ENCODE data around the gene ACTA1.
"Not testable (repeated sequence)": the region's sequence is repeated elsewhere in the genome, so short reads cannot be mapped to it uniquely, and the experiment has no call there.

The ACTA1 gene

DNA sequence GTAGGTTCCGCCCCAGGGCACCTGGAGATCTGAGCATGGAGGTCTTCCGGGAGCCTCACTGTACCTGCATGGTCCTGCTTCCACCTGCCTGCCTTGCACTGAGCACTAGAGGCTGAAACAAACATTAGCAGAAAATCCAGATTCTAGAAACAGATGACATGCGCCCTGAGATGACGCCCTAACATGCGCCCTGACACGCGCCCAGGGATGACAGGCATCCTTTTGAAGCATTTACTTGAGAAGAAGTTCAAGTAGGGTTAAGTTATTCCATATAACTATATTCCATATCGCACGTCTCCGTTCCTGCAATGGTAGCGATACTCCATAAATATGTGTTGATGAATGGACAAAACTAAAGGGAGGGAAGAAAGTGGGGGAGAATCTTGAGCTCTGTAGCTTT lies 13.7 kb downstream of the ACTA1 start:
- no peak for TF ChIP-seq CTCF (conservative IDR thresholded peaks at IDR 0.05; ENCODE audit: low read depth, low read length)
- no peak overlapping the region for H3K4me3 ChIP-seq (ENCODE audit: low read length)
- DNase-seq (ENCODE audit: low read depth) = no peak

DNA sequence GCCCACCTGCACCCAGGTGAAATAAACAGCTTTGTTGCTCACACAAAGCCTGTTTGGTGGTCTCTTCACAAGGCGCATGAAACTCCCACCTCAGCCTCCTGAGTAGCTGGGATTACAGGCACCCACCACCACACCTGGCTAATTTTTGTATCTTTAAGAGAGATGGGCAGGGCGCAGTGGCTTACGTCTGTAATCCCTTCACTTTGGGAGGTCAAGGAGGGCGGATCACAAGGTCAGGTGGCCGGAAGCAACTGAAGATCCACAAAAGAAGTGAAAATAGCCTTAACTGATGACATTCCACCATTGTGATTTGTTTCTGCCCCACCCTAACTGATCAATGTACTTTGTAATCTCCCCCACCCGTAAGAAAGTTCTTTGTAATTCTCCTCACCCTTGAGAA lies 15.3 kb downstream of the ACTA1 start:
- not testable (repeated sequence) for H3K4me3 ChIP-seq (ENCODE audit: low read length); DNase-seq (ENCODE audit: low read depth)

GRCh38 chr1:229412810-229413209 lies 21.1 kb downstream of the ACTA1 start:
- DNase-seq (ENCODE audit: low read depth); H3K4me3 ChIP-seq (ENCODE audit: low read length): not testable (repeated sequence)

GRCh38 chr1:229412056-229412455 lies 21.8 kb downstream of the ACTA1 start:
- TF ChIP-seq CTCF (conservative IDR thresholded peaks at IDR 0.05; ENCODE audit: low read depth, low read length) = no peak
- no peak overlapping the region for H3K4me3 ChIP-seq (ENCODE audit: low read length)
- no peak for DNase-seq (ENCODE audit: low read depth)

DNA sequence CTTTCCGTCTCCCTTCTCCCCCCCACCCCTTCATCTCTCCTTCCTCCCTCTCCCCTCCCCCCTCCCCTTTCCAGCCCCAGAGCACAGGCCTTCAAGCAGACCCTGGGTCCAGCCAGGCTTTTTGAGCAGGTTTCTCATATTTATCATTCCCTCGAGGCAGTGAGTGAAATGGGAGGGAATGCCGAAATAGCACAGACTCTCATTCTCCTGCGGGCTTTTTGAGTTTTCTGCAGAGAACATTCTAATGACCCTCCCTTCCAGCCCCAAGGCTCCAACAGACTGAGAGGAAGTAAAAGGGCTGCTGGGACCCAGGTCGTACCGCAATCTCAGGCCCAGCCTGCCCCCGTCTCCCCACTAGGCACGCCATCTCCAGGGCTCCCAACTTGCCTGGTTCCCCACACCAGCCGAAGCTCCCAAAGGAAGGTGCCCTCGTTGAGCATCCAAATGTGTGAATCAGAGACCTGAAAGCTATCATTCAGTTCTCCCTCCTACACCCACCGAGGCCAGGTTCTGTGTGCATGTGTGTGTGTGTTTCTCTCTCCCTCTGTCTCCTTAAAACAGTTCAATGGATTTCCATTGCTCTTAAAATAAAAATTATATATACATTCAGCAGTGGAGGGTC lies 22.3 kb downstream of the ACTA1 start:
- TF ChIP-seq CTCF (conservative IDR thresholded peaks at IDR 0.05; ENCODE audit: low read depth, low read length) = no peak

GRCh38 chr1:229410692-229411433 lies 23.0 kb downstream of the ACTA1 start:
- peak; percentile 49 for DNase-seq (ENCODE audit: low read depth)
- no peak for TF ChIP-seq CTCF (conservative IDR thresholded peaks at IDR 0.05; ENCODE audit: low read depth, low read length)
- H3K4me3 ChIP-seq (ENCODE audit: low read length) = no peak overlapping the region

More for the DNA sequence above, 22.3 kb downstream of the ACTA1 start:
- no peak for DNase-seq (ENCODE audit: low read depth)
- H3K4me3 ChIP-seq (ENCODE audit: low read length) = no peak overlapping the region

DNA sequence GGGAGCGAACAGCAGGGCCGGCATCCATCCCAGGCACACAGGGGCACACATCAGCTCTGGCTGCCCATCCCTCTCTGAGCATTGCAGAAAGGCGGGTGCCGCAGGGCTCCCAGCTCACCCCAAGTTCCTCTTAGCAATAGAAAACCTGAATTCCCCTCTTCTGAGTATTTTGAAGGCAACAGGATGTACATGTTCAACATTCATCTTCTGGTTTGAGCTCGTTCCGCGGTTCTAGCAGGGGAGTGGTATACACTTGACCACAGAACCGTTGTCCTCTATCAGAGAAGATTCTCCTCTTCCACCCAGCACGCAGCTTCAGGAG lies 23.6 kb downstream of the ACTA1 start:
- no peak for DNase-seq (ENCODE audit: low read depth)
- TF ChIP-seq CTCF (conservative IDR thresholded peaks at IDR 0.05; ENCODE audit: low read depth, low read length) = no peak
- no peak overlapping the region for H3K4me3 ChIP-seq (ENCODE audit: low read length)

DNA sequence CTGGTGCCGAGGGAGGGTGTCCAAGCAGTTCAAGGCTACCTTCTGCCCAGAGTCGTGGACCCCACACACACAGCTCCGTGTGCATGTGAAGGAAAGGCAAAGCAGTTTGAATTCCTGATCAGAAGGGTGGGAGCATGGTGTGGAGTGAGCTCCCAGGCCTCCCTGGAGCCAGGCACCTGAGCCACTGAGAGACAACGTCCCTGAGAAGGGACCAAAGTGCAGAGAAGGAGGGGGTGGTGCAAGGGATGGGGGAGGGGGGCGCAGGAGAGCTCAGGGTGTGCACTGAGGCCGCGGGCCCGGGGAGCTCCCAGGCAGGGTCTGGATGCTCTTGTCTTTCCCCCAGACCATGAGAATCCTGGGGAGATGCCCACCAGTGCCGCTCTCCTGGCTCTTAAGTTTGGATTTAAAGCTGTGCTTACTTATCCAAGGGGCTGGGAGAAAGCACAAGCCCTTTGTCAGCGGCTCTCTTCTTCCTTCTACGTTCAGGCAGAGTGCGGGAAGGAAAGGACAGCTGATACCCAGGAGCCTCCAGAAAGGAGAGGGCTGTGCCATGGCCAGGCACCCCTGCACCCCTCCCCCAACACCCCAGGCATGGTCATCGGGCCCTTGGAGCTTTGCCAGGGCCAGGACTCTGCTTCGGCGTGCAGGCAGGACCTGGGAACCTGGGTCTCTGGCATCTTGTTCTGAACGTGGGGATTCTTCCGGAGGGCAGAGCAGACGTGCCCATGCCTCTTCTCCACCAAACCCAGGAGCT lies 24.1 kb downstream of the ACTA1 start:
- no peak overlapping the region for H3K4me3 ChIP-seq (ENCODE audit: low read length)
- TF ChIP-seq CTCF (conservative IDR thresholded peaks at IDR 0.05; ENCODE audit: low read depth, low read length) = no peak
- DNase-seq (ENCODE audit: low read depth) = no peak
